Transverse colon (tissue), 4 donors: ENCODE measurements around the gene EIF1AD. TPM values are rescaled to one million over a fixed set of nuclear protein-coding genes. Genes with fewer than 3 reads are reported as not detected.

Source experiments
- DNase-seq: peaks from one replicate; pipeline ENCODE4 v3.0.0-alpha.2; 2019
- H3K27ac ChIP-seq, 4 donors: fragments of 200-600 bp; sonication (generic); 2 replicates each; pipeline ENCODE4 v1.5.1; 2016 to 2018; ENCODE audit warnings: inconsistent platforms in 4 of 4
- H3K27me3 ChIP-seq: fragments of 200-600 bp; sonication (generic); 2 replicates; pipeline ENCODE4 v1.5.1; 2017; ENCODE audit warnings: inconsistent platforms
- H3K36me3 ChIP-seq, 4 donors: fragments of 200-600 bp; sonication (generic); 2 replicates each; pipeline ENCODE4 v1.5.1; 2017 to 2019; ENCODE audit warnings: inconsistent platforms in 4 of 4
- H3K4me1 ChIP-seq, 4 donors: fragments of 200-600 bp; sonication (generic); 2 replicates each; pipeline ENCODE4 v1.5.1; 2017 to 2020; ENCODE audit warnings: inconsistent platforms in 4 of 4
- H3K4me3 ChIP-seq, 4 donors: fragments of 200-600 bp; sonication (generic); 1 replicate in 1 of 4; 2 replicates in 3 of 4; pipeline versions ENCODE4 v1.5.1 to v1.6.1; 2017 to 2019; ENCODE audit warnings: inconsistent platforms in 4 of 4
- H3K9me3 ChIP-seq, 2 donors: fragments of 200-600 bp; sonication (generic); 2 replicates each; pipeline ENCODE4 v1.5.1; 2017 to 2019; ENCODE audit warnings: inconsistent platforms in 2 of 2
- CTCF ChIP-seq, 5 experiments: fragments of 200-600 bp in 3 of 5; fragments of 450-650 bp in 2 of 5; sonication (generic) in 3 of 5; IDR thresholded peaks; 1 replicate in 2 of 5; 2 replicates in 3 of 5; pipeline ENCODE4 v1.5.1; 2016 to 2017; ENCODE audit warnings: antibody characterized with exemption in 5 of 5, inconsistent platforms in 3 of 5, mild to moderate bottlenecking in 2 of 5, moderate library complexity in 1 of 5
- EP300 ChIP-seq: sonication (generic); formaldehyde crosslinking; IDR thresholded peaks from one replicate; pipeline ENCODE4 v1.6.1; 2017; ENCODE audit warnings: antibody characterized with exemption, low read depth
- POLR2A ChIP-seq: fragments of 450-650 bp; IDR thresholded peaks from one replicate; pipeline ENCODE4 v1.6.1; 2016; ENCODE audit warnings: antibody characterized with exemption, mild to moderate bottlenecking, moderate library complexity
- POLR2AphosphoS5 ChIP-seq, 3 donors: sonication (generic); formaldehyde crosslinking; IDR thresholded peaks; one replicate each; pipeline ENCODE4 v1.6.1; 2016; ENCODE audit warnings: antibody characterized with exemption in 3 of 3
- WGBS, 2 donors: methylation state at CpG; one replicate each; pipeline ENCODE4 v1.1.5; 2018; ENCODE audit warnings: low coverage in 1 of 2; 5-methylcytosine and 5-hydroxymethylcytosine counted together
- in situ Hi-C, 4 donors: fragments of 200-750 bp; cut with MboI; loops; one replicate each; pipeline versions ENCODE4 v1.15.0 to v1.15.1; 2017; ENCODE audit warnings: low sequenced_read_pairs in 3 of 4, low pct_ligation_motif_present in 1 of 4, low pct_unique_long_range_greater_than_20kb in 1 of 4
- intact Hi-C: fragments of 100-400 bp; cut with DNase I; formaldehyde crosslinking; loops from one replicate; pipeline ENCODE4 v1.15.1; 2023; ENCODE audit warnings: low total_unique reads
- total RNA-seq, 4 donors: library from RNA; depleted of rRNA; stranded (reverse); fragments of >200 nt; gene quantifications; one replicate each; pipeline ENCODE4 v1.1.0, GENCODE V29; 2016

The EIF1AD gene
- total RNA-seq, 4 donors from 2014 or later = 14.6 to 82.6 (median 31.2) TPM

- peaks cover 0 to 19% (median 7%) of the 10 kb centered on the region in 4 donors for H3K36me3 ChIP-seq
- no peak overlapping the region for H3K4me3 ChIP-seq
- no peaks in the 10 kb centered on the region for H3K4me1 ChIP-seq
- intact Hi-C loops = no loop called here
- H3K9me3 ChIP-seq = no peaks in the 10 kb centered on the region
- no peaks in the 10 kb centered on the region for H3K27me3 ChIP-seq
- no peak overlapping the region for H3K27ac ChIP-seq
- in situ Hi-C loops = loop anchor here (25.0 kb wide), 3 partner anchors 91 to 291 kb away; partner anchors contain the start of genes CCDC85B (in 2 of the 4), CTSW (in 2 of the 4), FIBP (in 2 of the 4) and KAT5 (in 2 of the 4)
- 85 to 91% methylated on average over 4 to 34 of the region's 34 CpGs for WGBS, 2 donors
- no peak for DNase-seq
- no peak for TF ChIP-seq EP300
- TF ChIP-seq CTCF (IDR thresholded peaks at IDR 0.05) = no peak
- no peak for TF ChIP-seq POLR2A
- no peak for TF ChIP-seq POLR2AphosphoS5 (IDR thresholded peaks at IDR 0.05)
Measured at GRCh38 chr11:65978391-65979238, 23.3 kb downstream of the EIF1AD start.

GRCh38 chr11:65977621-65978390 lies 24.2 kb downstream of the EIF1AD start:
- H3K4me3 ChIP-seq = no peak overlapping the region
- no peaks in the 10 kb centered on the region for H3K27me3 ChIP-seq
- H3K4me1 ChIP-seq = no peaks in the 10 kb centered on the region
- H3K36me3 ChIP-seq = peaks cover 0 to 24% (median 7%) of the 10 kb centered on the region in 4 donors
- WGBS, 2 donors = 90 to 92% methylated on average over 5 to 29 of the region's 29 CpGs
- H3K27ac ChIP-seq = no peak overlapping the region
- DNase-seq = no peak
- no peaks in the 10 kb centered on the region for H3K9me3 ChIP-seq
- in situ Hi-C loops = loop anchor here (25.0 kb wide), 3 partner anchors 91 to 291 kb away; partner anchors contain the start of genes CCDC85B (in 2 of the 4), CTSW (in 2 of the 4), FIBP (in 2 of the 4) and KAT5 (in 2 of the 4)
- TF ChIP-seq POLR2A (no peak), EP300 (no peak), CTCF (IDR thresholded peaks at IDR 0.05) (no peak), POLR2AphosphoS5 (IDR thresholded peaks at IDR 0.05) (no peak)
- intact Hi-C loops = no loop called here

- Histone ChIP-seq H3K27me3 (no peaks in the 10 kb centered on the region), H3K36me3 (peaks cover 0 to 24% (median 7%) of the 10 kb centered on the region in 4 donors), H3K4me3 (no peak overlapping the region), H3K27ac (no peak overlapping the region), H3K4me1 (no peaks in the 10 kb centered on the region), H3K9me3 (no peaks in the 10 kb centered on the region)
- intact Hi-C loops (no loop called here), in situ Hi-C loops (loop anchor here (25.0 kb wide), 3 partner anchors 89 to 289 kb away; partner anchors contain the start of genes CCDC85B (in 2 of the 4), CTSW (in 2 of the 4), FIBP (in 2 of the 4) and KAT5 (in 2 of the 4))
- DNase-seq = no peak
- WGBS, 2 donors = 84% methylated on average over 41 of the region's 43 CpGs; no CpG with 5 or more reads in 1 of the 2 donors
- TF ChIP-seq CTCF (IDR thresholded peaks at IDR 0.05) (no peak), EP300 (no peak), POLR2AphosphoS5 (IDR thresholded peaks at IDR 0.05) (no peak), POLR2A (no peak)
Measured at GRCh38 chr11:65976216-65977176, 25.5 kb downstream of the EIF1AD start.
